ENCODE data around the gene GADL1. TPM values are rescaled to one million over a fixed set of nuclear protein-coding genes. Genes with fewer than 3 reads are reported as not detected.

GADL1 gene
- total and polyA plus RNA-seq, 2 experiments from 2014 or later = 0.13 TPM; not detected in 1

DNA sequence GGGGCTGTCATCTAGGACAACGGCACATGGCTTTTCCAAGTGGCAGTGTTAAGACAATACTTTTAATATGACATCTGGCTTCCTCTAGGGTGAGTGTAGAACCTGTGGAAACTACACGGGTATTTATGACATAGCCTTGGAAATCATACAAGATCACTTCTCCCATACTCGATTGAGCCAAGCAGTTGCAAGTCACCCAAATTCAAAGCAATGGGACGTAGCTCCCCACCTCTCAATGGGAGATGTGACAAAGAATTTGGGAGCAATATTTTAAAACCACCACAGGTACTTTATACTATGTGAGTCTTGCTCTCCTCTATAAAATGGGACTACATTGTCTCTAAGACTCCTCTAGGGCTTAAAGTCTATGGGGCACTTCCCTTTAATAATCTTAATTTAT lies 194.5 kb downstream of the GADL1 start:
- Histone ChIP-seq H3K4me1 (ENCODE audit: insufficient read depth) (no peaks in the 10 kb centered on the region), H2AFZ (no peak overlapping the region), H3K4me3 (no peak overlapping the region), H3K36me3 (replicated peaks; ENCODE audit: insufficient read depth, low read depth) (no peaks in the 10 kb centered on the region), H3K9me3 (ENCODE audit: low read depth) (no peaks in the 10 kb centered on the region), H3K4me2 (no peak overlapping the region), H3K27ac (no peak overlapping the region), H3K79me2 (no peaks in the 10 kb centered on the region), H4K20me1 (ENCODE audit: insufficient read depth, poor library complexity, severe bottlenecking) (no peaks in the 10 kb centered on the region), H3K9me2 (replicated peaks; ENCODE audit: insufficient read depth) (no peaks in the 10 kb centered on the region), H3K27me3 (no peaks in the 10 kb centered on the region)
- TF ChIP-seq EZH2 (IDR thresholded peaks at IDR 0.05; ENCODE audit: borderline replicate concordance) (no peak), EZH2phosphoT487 (IDR thresholded peaks at IDR 0.05; ENCODE audit: low read depth, severe bottlenecking, unreplicated experiment) (no peak)
- TF ChIP-seq, protein P1, sequence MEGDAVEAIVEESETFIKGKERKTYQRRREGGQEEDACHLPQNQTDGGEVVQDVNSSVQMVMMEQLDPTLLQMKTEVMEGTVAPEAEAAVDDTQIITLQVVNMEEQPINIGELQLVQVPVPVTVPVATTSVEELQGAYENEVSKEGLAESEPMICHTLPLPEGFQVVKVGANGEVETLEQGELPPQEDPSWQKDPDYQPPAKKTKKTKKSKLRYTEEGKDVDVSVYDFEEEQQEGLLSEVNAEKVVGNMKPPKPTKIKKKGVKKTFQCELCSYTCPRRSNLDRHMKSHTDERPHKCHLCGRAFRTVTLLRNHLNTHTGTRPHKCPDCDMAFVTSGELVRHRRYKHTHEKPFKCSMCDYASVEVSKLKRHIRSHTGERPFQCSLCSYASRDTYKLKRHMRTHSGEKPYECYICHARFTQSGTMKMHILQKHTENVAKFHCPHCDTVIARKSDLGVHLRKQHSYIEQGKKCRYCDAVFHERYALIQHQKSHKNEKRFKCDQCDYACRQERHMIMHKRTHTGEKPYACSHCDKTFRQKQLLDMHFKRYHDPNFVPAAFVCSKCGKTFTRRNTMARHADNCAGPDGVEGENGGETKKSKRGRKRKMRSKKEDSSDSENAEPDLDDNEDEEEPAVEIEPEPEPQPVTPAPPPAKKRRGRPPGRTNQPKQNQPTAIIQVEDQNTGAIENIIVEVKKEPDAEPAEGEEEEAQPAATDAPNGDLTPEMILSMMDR (IDR thresholded peaks at IDR 0.05; ENCODE audit: poor library complexity) = no peak
- 95% methylated on average over 4 of the region's 4 CpGs for WGBS (ENCODE audit: low lambda C conversion rate, missing lambda C conversion rate)
- no peak for DNase-seq (ENCODE audit: low spot score)

DNA sequence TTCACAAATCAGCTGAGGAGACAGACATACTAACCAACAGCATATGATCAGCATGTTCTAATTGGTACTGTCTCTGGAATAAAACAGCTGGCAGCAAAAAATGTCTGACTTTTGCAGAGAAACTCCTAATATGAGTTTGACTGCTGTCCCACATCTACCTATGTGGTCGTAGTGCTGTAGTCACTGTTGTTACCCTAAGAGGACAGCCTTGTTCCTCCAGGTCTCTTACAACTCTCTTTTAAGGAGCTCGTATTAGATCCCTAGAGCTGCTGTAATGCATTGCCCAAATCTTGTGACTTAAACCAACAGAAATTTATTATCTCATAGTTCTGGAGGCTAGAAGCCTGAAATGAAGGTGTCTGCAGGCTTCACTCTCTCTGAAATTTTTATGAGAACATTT lies 195.9 kb downstream of the GADL1 start:
- no peak overlapping the region for H2AFZ ChIP-seq
- H3K4me3 ChIP-seq = no peak overlapping the region
- no peaks in the 10 kb centered on the region for H3K36me3 ChIP-seq (replicated peaks; ENCODE audit: insufficient read depth, low read depth)
- no peak for DNase-seq (ENCODE audit: low spot score)
- no peaks in the 10 kb centered on the region for H3K9me2 ChIP-seq (replicated peaks; ENCODE audit: insufficient read depth)
- H3K9me3 ChIP-seq (ENCODE audit: low read depth) = no peaks in the 10 kb centered on the region
- no peaks in the 10 kb centered on the region for H4K20me1 ChIP-seq (ENCODE audit: insufficient read depth, poor library complexity, severe bottlenecking)
- WGBS (ENCODE audit: low lambda C conversion rate, missing lambda C conversion rate) = 46% methylated on average over 2 of the region's 2 CpGs
- TF ChIP-seq EZH2 (IDR thresholded peaks at IDR 0.05; ENCODE audit: borderline replicate concordance) = no peak
- TF ChIP-seq, protein P1 (IDR thresholded peaks at IDR 0.05; ENCODE audit: poor library complexity) = no peak
- no peak for TF ChIP-seq EZH2phosphoT487 (IDR thresholded peaks at IDR 0.05; ENCODE audit: low read depth, severe bottlenecking, unreplicated experiment)
- H3K27me3 ChIP-seq = no peaks in the 10 kb centered on the region
- no peak overlapping the region for H3K27ac ChIP-seq
- H3K79me2 ChIP-seq = no peaks in the 10 kb centered on the region
- no peaks in the 10 kb centered on the region for H3K4me1 ChIP-seq (ENCODE audit: insufficient read depth)
- no peak overlapping the region for H3K4me2 ChIP-seq

DNA sequence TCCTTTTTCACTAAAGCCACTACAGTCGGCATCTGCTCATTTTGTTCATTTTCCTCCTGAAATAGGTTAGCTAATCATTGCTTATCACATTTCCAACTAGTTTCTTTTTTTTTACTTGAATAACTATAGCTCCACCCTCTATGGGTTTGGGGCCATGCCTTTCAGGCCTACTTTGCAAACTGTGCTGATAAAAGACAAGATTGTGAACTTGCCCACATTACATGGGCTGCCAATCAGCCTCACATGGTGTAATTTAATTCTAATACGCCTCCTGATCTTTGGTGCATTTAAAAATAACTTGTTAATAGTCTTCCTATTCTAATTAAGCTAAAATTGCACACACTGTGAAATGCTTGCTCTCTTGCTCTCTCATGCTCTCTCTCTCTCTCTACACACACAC lies 197.6 kb downstream of the GADL1 start:
- Histone ChIP-seq H3K4me2 (no peak overlapping the region), H3K9me3 (ENCODE audit: low read depth) (no peaks in the 10 kb centered on the region), H3K27ac (no peak overlapping the region), H3K9me2 (replicated peaks; ENCODE audit: insufficient read depth) (no peaks in the 10 kb centered on the region), H3K36me3 (replicated peaks; ENCODE audit: insufficient read depth, low read depth) (no peaks in the 10 kb centered on the region), H3K79me2 (no peaks in the 10 kb centered on the region), H3K27me3 (no peaks in the 10 kb centered on the region), H3K4me1 (ENCODE audit: insufficient read depth) (no peaks in the 10 kb centered on the region), H2AFZ (no peak overlapping the region), H4K20me1 (ENCODE audit: insufficient read depth, poor library complexity, severe bottlenecking) (no peaks in the 10 kb centered on the region), H3K4me3 (no peak overlapping the region)
- WGBS (ENCODE audit: low lambda C conversion rate, missing lambda C conversion rate) = 100% methylated on average over 2 of the region's 2 CpGs
- TF ChIP-seq EZH2 (IDR thresholded peaks at IDR 0.05; ENCODE audit: borderline replicate concordance) = no peak
- TF ChIP-seq, protein P1 (IDR thresholded peaks at IDR 0.05; ENCODE audit: poor library complexity) = no peak
- TF ChIP-seq EZH2phosphoT487 (IDR thresholded peaks at IDR 0.05; ENCODE audit: low read depth, severe bottlenecking, unreplicated experiment) = no peak
- DNase-seq (ENCODE audit: low spot score) = no peak

DNA sequence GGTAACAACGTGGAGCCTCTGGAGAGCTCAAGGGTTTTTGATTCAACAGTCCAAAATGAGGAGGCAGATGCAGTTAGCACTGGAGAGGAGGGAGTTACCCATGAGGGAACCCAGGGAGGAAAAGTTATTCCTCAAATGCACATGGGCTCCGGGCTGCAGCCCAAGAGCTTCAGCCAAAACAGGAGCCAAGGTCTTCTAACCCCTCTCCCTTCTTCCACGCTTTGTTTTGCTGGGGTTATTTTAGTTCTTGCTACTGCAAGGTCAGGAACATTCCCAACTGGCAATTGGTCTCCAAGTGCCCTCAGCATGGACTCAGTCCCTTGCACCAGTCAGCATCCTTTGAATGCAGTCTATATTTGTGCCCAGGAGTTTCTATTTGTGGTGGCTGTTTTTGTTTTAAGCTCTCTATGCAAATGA lies 198.1 kb downstream of the GADL1 start:
- Histone ChIP-seq H3K79me2 (no peaks in the 10 kb centered on the region), H3K9me2 (replicated peaks; ENCODE audit: insufficient read depth) (no peaks in the 10 kb centered on the region), H4K20me1 (ENCODE audit: insufficient read depth, poor library complexity, severe bottlenecking) (no peaks in the 10 kb centered on the region), H3K27me3 (no peaks in the 10 kb centered on the region), H3K4me1 (ENCODE audit: insufficient read depth) (no peaks in the 10 kb centered on the region), H3K4me3 (no peak overlapping the region), H3K9me3 (ENCODE audit: low read depth) (no peaks in the 10 kb centered on the region), H3K27ac (no peak overlapping the region), H3K4me2 (no peak overlapping the region), H3K36me3 (replicated peaks; ENCODE audit: insufficient read depth, low read depth) (no peaks in the 10 kb centered on the region), H2AFZ (no peak overlapping the region)
- DNase-seq (ENCODE audit: low spot score) = no peak
- TF ChIP-seq EZH2phosphoT487 (IDR thresholded peaks at IDR 0.05; ENCODE audit: low read depth, severe bottlenecking, unreplicated experiment) = no peak
- TF ChIP-seq, protein P1 (IDR thresholded peaks at IDR 0.05; ENCODE audit: poor library complexity) = no peak
- TF ChIP-seq EZH2 (IDR thresholded peaks at IDR 0.05; ENCODE audit: borderline replicate concordance) = no peak
- 75% methylated on average over 3 of the region's 3 CpGs for WGBS (ENCODE audit: low lambda C conversion rate, missing lambda C conversion rate)

Measured in hepatocyte (in vitro differentiated cells).